GM19397 (cell line): Measurements from ENCODE around the gene GRXCR2.
"Not testable (repeated sequence)": the region's sequence is repeated elsewhere in the genome, so short reads cannot be mapped to it uniquely, and the experiment has no call there.

Experiments
- ATAC-seq: cut with Tn5 transposase; IDR thresholded peaks from one replicate; pipeline ENCODE4 v1.9.1; 2021; ENCODE audit warnings: mild to moderate bottlenecking, moderate library complexity; ENCODE audit not compliant: unreplicated experiment

The GRXCR2 gene

DNA sequence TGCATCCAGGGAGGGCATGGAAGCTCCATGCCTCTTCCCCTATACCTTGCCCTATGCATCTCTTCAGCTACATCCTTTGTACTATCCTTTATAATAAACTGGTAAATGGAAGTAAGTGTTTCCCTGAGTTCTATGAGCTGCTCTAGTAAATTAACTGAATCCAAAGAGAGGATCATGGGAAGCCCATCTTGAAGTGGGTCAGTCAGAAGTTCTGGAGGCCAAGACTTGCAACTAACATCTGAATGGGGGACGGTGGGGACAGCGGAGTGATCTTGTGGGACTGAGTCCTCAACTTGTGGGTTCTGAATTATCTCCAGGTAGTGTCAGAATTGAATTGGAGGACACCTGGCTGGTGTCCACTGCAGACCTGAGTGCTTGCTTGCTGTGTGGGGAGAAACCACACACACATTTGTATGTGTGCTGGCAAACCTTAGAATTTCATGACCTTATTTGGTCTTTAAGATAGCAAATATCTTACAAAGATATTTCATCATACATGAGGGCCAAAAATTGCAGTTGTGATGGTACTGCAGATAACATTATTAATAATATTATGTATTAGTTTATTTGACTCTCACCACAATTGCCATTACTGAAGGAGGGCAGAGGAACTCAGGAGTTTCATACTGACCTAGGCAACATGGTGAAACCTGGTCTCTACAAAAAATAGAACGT lies 32.2 kb downstream of the GRXCR2 start:
- ATAC-seq, result no peak

- no peak for ATAC-seq
Observed at GRCh38 chr5:145838276-145838675, 34.5 kb downstream of the GRXCR2 start.

DNA sequence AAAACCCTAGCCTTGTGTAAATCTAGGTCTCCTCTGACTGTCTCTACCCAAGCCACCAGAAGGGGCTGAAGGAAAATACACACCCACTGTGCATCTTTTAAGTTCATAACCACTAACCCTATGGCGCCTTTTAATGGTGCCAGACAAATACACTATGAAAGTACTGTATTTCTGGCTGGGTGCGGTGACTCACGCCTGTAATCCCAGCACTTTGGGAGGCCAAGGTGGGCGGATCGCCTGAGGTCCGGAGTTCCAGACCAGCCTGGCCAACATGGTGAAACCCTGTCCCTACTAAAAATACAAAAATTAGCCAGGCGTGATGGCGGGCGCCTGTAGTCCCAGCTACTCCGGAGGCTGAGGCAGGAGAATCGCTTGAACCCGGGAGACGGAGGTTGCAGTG lies 36.6 kb downstream of the GRXCR2 start:
- not testable (repeated sequence) for ATAC-seq

DNA sequence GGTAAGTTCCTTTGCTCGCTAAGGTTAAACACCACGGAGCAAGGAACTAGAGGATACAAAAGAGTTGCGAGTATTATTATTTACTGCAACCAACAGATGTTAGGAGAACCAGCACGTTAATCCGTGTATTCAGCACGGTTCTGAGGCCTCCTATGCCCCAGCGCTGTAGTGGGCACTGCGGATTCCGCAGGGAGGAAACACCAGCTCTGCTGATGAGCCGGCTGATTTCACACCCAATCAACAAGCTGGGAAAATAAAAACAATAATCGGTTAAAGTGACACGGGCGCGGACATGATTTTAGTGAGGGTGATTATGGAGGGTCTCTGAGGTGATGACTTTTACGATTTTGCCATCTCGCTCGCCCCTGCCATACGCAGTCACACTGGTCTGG lies 37.0 kb downstream of the GRXCR2 start:
- ATAC-seq, result no peak

- ATAC-seq, result peak; percentile 84
Observed at GRCh38 chr5:145834917-145835847, 37.6 kb downstream of the GRXCR2 start, which contains the start of gene PRELID2. PRELID2 (minus strand) TSS chr5:145835342; CDS start chr5:145835251, 91 bp downstream.

GRCh38 chr5:145834554-145834916 lies 38.3 kb downstream of the GRXCR2 start:
- ATAC-seq, result no peak

- no peak for ATAC-seq
Observed at GRCh38 chr5:145833631-145834200, 39.1 kb downstream of the GRXCR2 start.

DNA sequence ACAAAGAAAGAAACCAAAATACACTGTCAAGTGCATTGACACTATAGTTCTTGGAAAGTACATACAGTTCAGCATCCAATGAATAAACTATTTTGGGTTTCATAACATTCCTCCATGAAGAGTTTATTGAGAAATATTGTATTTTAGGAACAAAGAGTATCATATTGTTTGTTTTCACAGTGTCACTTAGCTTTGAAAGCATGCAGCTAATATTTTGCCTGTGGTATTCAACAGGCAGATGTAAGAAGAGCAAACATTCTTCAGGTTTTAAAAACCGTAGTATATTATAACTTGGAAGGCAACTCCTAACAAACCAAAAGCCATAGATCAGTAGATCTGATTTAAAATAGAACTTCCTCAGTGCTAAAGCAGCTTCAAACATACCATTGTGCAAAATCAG lies 42.2 kb downstream of the GRXCR2 start:
- ATAC-seq, result no peak

- no peak for ATAC-seq
Observed at GRCh38 chr5:145829708-145830361, 43.0 kb downstream of the GRXCR2 start.

DNA sequence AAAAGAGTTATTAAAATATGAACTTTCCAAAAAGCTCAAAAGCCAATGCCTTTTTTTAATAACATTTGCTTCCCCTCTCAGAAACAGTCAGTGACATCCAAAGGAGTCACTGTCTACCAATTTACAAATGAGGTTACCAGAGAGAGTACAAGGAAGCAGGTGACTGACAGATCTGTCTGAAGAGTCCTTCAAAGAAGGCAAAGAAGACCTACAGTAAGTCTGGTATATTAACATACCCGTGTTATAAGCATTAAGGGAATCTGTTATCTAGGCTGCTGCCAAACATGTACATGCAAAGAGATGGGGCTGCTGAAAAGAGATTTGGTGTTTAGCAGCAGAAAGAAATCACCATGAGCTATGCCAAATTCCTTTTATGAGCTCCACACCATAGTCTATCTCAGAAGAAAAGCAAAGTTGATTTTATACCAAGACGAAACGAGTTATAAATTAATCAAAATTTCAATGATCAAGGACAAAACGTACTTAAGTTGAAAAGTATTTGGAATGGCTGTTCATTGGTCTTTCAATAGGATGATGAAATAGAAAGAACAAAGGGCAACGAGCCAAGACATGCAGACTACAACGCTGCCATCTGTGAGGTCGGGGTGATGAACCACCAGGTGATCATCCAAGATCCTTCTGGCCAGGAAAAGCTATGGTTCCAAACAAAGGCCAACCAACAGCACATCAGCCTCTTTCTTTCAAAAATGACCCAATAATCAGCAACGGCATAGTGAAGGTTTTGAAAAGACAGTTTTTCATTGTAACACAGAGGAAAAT lies 45.7 kb downstream of the GRXCR2 start:
- ATAC-seq, result no peak

DNA sequence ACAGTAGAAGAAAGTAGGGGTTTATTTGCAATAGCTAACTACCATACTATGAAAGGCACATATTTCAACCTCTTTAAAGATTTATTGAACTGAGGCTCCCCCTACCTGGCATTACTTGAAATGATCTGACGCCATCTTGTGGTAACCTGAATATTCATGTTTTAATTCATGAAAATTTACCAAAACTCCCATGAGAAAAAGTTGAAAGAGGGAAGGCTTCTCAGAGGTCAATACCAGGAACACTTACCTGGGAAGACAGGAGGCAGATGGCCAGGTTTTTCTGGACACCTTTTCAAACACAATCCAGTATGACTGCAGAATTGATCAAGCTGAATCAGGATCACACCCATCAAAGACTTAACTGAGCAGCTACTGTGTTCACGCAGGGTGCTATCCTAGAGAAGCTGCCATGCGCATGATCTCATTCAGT lies 47.0 kb downstream of the GRXCR2 start:
- peak; percentile 60 for ATAC-seq

- ATAC-seq, result no peak
Observed at GRCh38 chr5:145824040-145824439, 48.8 kb downstream of the GRXCR2 start.

DNA sequence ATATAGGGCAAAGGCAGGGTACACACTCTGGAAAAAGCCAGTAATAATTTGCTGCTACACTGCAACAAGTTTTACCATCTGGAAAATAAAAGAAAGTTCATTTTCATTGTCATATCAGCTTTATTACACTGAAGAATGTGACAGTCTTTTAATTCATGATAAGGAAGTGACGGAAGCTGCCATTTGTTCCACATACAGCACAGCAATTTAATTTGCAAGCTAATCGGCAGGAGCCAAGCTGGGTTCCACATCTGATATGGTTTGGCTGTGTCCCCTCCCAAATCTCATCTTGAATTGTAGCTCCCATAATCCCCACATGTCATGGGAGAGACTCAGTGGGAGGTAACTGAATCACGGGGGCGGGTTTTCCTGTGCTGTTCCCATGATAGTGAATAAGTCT lies 54.2 kb downstream of the GRXCR2 start:
- no peak for ATAC-seq

GRCh38 chr5:145812877-145813276 lies 59.9 kb downstream of the GRXCR2 start:
- ATAC-seq, result no peak

- ATAC-seq, result no peak
Observed at GRCh38 chr5:145811834-145812625, 60.8 kb downstream of the GRXCR2 start.
